IPS DF 4.7 (cell line): ENCODE measurements around the gene ATP6V1G3.
"Not testable (repeated sequence)": the region's sequence is repeated elsewhere in the genome, so short reads cannot be mapped to it uniquely, and the experiment has no call there.

ENCODE experiments used
- DNase-seq: peaks from one replicate; pipeline ENCODE4 v3.0.0-alpha.2; 2013; ENCODE audit warnings: low spot score; ENCODE audit errors: extremely low read depth

ATP6V1G3 gene

DNA sequence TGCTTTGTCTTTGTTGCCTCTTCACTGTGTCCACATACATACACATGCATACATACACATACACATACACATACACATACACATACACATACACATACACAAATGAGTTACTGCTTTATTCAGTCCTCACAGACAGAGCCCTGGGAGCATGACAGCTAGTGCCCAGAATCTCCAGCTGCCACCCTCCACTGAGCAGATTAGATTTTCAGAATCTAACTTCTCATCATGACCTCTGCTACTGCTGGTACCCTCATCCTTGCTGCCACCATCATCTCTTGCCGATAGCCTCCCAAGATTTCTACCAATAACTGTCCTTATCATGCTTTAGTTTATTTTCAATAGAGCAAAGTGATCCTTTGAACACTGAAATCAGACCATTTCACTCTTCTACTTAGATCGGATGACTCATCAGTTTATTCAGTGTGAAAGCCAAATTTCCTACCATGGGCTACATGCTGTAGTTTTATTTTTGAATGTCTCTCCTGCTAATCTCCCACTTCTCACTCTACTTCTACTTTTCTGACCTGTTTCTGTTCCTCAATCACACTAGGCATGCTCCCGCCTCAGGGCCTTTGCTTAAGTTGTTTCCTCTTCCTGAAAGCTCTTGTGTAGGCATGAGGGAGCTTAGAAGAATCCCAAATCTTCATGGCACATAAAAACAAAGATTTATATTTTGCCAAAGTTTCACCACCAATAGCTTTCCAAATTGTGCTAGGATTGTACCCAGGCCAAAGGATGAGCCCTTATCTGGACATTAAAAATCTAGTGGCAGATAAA, 43.0 kb downstream of the ATP6V1G3 start:
- no peak for DNase-seq

DNA sequence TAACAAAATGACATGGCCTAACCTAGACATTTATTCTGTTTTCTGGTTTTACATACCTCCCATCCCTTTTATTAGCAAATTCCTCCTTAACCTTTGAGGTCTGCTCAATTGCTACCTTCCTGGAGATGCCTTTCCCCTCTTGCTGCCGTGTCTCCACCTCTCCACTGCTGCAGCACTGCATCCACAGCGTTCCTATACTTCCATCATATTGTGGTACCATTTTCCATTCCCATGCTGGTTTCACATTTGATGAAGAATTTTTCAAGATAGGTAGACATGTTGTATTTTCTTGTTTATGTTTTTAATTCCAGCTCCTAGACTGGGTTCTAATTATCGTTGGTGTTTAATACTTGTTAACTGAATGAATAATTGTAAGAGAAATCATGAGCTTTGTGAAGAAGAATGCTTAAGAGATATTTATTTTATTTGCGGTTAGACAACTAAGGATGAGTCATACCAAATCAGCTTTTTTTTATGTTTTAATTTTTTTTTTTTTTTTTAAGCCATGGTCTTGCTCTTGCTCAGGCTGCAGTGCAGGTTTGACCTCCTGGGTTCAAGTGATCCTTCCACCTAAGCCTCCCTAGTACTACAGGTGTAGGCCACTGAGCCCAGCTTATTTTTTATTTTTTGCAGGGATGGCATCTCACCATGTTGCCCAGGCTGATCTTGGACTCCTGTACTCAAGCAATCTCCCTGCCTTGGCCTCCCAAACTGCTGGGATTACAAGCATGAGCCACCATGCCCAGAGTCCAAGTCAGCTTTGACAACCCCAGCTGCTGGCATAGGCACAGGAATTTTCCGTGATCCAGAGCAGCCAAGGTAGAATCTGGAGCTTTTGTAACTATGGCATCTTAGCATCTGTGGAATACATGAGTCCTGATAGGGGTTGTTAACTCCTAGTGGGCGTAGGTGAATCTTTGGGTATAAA, 44.0 kb downstream of the ATP6V1G3 start:
- DNase-seq: no peak

DNA sequence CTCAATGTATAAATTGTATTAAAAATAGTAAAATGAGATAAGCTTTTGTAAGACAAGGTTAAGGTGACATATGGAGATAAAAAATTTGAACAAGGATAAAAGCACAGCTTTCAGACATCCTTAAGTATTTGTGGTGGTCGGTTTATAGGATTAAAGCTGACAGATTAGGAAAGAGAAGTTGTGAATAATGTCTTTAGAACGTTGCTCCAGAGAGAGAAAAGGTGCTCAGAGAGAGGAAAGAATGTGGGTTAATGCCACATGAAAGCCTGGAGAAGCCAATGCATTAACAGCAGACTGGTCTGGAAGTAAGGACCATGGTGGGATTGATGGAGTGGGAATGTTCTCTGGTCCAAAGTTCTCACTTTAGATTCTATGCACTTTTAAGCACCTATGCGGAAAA, 44.8 kb downstream of the ATP6V1G3 start:
- no peak for DNase-seq

DNA sequence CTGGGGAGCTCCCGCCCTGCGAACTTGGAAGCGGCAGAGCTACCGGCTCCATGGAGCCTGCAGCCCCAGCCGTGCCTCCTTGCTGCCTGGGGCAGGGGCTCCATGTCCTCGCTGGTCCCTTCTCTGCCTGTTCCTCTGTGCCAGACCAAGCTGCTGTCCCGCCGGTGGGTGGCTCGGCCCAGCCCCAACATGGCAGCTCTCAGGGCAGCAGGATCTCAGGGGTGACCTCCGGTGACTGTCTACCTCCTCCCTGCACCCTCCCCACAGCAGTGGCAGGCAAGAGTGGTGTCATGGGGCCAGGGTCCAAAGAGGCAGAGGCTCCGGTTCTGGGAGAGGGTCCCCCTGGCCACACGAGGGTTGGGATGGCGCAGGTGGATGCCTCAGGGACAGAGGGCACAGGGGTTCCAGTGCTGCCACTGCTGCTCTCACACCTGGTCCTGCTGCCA, 45.8 kb downstream of the ATP6V1G3 start:
- no peak for DNase-seq

DNA sequence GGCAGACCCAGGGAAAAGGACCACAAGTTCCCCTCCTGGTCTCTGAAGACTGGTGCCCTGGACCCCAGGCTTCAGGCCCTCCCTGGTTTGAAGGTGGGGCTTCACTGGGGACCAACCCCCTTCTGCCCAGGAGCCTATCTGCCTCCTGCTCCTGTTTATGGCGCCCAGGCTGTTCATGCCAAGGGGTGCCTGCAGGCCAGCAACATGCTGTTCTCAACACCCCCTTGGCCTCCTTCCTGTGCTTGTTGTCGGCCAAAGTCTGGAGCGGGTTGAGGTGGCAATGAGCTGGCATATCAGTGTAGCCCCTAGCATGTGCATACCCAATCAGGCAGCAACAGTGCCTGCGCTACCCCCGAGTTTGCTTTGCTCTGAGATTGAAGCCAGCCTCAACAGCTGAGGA, 46.3 kb downstream of the ATP6V1G3 start:
- no peak for DNase-seq

DNA sequence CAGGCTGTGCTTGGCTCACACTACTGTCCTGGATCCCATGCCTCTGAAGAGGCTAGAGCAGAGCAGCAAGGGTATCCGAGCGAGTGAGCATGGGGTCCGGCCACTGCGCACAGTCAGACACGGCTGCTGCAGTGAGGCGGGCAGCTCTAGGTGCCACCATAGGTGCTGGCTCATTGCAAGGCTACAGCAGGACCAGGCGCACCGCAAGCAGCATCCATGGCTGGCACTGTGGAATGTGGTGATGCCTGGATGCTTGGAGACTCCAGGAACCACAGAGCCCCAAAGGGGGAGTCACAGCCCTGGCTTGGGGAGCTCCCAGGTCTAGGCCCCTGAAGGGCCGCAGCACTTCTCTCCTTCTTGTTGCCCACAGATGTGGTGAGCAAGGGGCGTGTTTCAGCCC, 47.2 kb downstream of the ATP6V1G3 start:
- no peak for DNase-seq

DNA sequence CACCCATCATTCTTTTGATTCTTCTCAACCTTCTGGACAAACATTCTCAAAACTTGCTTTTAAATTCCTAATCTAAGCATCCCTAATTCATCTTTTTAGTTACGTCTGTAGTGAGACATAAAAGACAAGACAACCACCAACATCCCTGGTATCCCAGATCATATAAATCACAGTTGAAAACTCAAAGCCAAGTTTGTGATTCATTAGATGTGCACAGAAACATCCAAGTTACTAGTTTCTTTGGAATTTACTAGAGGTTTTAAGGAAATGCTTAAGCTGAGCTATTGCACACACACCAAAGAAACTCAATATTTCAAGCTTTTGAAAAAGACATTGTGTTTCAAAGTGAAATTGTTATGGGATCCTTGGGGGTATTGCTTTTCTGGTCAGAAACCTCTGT, 47.6 kb downstream of the ATP6V1G3 start:
- DNase-seq: no peak

DNA sequence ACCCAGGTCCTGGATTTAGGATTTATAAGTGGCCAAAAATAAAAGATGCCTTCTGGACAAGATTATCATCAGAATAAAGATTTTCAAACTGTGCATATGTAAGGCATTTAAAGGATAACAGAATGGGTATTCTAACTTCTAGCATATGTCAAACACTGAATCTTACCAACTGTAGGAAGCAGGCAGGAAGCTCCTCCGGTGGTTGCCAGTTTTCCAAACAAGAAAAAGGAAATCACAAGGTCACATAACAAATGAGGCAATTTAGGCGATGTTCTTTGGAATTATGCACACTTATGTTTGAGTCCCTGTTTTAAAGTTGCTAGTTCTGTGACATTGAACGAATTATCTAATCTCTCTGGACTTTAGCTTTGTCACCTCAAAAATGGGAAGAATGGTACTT, 48.9 kb downstream of the ATP6V1G3 start:
- no peak for DNase-seq

DNA sequence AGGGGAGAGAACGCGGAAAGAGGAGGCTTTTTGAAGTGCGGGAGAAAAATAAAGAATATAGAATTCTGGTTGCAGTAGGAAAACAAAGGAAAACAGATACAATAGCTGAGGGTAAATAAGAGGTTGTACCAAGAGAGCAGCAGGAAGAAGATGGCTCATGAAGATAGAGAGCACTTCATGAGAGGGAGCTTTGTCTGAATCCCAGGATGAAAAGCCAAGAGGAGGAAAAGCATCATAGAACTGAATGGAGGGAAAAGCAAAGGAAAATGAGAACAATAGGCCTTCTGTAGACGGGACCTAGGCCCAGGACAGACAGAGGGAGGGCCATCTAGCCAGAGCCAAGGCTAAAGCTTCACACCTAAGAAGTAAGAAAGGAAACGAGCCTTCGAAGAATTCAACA, 49.5 kb downstream of the ATP6V1G3 start:
- no peak for DNase-seq

DNA sequence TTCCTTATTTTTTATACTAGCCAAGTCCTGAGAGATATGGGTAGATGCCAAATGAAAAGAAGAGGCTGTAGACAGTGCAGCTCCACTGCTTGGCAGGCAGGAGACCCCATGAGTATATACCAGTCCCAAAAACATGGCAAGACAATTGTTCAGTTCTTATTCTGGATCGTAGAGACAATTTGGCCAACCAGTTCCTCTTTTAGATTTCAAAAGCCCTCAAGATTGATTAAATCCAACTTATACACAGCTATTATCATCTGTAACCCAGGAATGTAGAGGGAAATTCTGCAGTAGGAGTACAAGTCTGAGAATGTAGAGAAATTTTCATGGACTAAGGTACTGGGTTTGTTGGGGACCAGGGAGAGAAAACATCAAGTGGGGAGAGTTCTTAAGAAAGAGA, 50.3 kb downstream of the ATP6V1G3 start:
- no peak for DNase-seq

DNA sequence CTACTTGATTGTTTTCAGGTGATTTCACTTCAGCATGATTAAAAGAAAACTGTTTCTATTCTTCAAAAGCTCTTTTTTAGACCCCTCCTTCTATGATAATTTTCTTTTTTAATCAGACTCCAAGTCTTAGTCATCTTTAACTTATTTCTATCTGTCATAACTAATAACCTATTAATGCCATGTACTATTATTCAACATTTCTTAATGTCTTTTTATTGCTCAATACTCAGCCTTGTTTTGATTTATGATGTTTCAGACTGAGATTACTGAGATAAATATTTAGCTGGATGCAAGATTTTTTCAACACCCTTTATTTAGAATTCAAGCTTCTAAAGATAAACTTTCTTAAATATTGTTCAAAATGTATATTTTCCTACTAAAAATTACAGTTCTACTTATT, 53.6 kb downstream of the ATP6V1G3 start:
- no peak for DNase-seq

DNA sequence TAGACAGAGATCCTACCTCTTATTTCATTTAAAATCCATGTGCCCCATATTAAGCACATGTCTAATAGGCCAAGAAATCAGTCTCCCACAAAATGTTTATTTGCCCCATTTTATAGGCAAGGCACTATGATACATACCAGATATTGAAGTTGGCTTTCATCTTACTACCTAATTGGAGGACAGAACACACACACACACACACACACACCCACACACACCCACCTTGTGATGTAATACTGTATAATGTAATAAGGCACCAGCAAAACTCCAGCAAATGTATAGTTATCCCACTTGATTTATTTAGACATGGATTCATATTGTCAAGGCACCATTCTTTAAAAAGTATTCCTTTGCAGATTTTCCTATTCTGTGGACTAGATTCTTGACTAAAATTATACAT, 56.8 kb downstream of the ATP6V1G3 start:
- DNase-seq: no peak

DNA sequence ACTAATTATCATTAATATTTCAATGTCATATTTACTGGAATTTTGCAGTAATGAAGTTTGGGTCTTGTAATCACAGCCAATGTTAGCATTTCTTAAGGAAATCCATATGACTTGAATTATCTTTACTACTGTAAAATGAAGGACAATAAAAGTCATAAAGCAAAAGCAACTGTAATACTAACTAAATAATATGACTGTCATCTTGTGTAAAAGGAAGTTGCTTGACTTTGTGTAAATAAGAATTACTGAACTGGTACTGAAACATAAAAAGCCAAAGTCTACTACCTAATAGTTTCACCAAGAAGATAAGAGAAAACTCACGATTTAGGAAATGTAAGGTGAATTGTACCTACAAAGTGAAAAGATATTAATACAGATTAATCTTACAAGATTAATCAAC, 57.5 kb downstream of the ATP6V1G3 start:
- DNase-seq: no peak

DNA sequence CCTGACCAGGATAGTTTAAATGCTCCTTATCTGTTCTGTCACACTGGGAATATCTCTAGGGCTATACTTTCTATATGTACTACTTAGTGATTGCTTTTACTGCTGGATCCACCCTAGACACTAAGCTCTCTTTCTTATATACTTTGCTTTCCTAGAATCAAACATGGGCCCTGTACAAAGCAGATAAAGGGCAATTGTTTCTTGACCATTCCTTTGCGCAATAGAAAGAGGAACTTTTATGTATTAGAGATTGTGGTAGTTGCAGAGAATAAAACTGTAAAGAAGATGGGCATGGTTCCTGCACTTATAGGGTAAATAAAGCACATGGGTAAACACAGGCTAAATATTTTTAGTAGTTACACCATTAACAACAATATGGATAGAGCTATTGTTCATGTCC, 58.8 kb downstream of the ATP6V1G3 start:
- DNase-seq: no peak

DNA sequence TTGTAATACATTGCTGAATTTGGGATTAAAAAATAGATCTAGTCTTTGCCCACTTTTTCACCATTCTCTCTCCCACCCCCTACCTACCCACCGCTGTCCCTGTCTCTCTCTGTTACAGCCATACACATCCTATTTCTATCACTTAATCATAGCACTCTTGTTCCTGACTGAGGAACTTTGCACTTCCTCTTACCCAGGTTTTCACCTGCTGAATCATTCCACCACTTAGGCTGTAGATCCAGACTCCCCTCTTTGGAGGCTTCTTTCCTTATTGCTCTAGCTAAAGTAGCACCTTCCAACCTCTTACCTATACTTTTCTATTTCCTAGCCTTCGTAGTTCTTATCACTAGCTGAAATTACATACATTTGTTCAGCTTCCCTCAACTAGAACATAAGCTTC, 59.6 kb downstream of the ATP6V1G3 start:
- no peak for DNase-seq

DNA sequence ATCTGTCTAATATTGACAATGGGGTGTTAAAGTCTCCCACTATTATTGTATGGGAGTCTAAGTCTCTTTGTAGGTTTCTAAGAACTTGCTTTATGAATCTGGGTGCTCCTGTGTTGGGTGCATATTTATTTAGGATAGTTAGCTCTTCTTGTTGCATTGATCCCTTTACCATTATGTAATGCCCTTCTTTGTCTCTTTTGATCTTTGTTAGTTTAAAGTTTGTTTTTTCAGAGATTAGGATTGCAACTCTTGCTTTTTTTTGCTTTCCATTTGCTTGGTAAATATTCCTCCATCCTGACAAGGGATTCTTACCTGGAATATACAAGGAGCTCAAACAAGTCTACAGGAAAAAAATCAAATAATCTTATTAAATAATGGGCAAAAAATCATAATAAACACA, 63.1 kb downstream of the ATP6V1G3 start:
- not testable (repeated sequence) for DNase-seq
